ENCODE measurements around the gene TNFAIP8L1.

DNA sequence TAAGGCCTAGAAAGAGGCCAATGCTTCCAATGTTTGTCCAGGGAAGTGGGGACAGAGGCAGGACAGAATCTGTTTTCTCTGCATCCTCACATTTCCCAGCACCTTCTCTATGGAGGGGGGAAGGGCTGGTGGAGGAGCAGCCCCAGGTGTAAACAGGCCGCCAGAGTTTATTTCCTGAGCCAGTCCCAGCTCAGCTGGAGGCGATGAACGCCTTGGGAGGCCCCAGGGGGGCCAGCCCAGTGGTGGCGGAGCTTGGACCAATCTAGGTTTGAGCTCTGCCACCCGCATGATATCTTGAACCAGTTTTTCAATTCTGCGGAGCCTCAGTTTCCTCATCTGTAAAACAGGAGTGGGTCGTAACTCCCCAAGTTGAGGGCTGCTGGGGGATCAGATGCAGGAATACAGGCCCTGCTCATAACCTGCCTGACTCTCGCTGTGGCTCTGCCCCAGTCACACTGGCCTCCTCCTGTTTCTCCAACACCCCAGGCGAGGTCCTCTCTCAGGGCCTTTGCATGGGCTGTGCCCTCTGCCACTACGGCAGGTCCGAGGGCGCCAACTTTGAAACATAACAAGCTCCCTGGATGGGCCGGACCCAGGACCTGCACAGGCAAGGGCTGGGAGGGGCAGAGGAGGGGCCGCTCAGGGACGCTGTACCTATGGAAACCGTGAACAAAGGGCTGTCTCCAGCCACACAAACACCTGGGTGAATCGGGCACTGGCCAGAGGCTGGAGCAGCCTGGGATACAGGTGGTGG is 1.1 kb downstream of the TNFAIP8L1 start:
- TF ChIP-seq, protein P1, sequence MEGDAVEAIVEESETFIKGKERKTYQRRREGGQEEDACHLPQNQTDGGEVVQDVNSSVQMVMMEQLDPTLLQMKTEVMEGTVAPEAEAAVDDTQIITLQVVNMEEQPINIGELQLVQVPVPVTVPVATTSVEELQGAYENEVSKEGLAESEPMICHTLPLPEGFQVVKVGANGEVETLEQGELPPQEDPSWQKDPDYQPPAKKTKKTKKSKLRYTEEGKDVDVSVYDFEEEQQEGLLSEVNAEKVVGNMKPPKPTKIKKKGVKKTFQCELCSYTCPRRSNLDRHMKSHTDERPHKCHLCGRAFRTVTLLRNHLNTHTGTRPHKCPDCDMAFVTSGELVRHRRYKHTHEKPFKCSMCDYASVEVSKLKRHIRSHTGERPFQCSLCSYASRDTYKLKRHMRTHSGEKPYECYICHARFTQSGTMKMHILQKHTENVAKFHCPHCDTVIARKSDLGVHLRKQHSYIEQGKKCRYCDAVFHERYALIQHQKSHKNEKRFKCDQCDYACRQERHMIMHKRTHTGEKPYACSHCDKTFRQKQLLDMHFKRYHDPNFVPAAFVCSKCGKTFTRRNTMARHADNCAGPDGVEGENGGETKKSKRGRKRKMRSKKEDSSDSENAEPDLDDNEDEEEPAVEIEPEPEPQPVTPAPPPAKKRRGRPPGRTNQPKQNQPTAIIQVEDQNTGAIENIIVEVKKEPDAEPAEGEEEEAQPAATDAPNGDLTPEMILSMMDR (IDR thresholded peaks at IDR 0.05), result no peak
- TF ChIP-seq POLR2A (IDR thresholded peaks at IDR 0.05), result no peak

All from thyroid gland (tissue), 4 donors.